ENCODE data around the gene KCTD2.
A peak's percentile ranks its signal among the peaks of the same experiment; 100 is the strongest.

KCTD2 gene

DNA sequence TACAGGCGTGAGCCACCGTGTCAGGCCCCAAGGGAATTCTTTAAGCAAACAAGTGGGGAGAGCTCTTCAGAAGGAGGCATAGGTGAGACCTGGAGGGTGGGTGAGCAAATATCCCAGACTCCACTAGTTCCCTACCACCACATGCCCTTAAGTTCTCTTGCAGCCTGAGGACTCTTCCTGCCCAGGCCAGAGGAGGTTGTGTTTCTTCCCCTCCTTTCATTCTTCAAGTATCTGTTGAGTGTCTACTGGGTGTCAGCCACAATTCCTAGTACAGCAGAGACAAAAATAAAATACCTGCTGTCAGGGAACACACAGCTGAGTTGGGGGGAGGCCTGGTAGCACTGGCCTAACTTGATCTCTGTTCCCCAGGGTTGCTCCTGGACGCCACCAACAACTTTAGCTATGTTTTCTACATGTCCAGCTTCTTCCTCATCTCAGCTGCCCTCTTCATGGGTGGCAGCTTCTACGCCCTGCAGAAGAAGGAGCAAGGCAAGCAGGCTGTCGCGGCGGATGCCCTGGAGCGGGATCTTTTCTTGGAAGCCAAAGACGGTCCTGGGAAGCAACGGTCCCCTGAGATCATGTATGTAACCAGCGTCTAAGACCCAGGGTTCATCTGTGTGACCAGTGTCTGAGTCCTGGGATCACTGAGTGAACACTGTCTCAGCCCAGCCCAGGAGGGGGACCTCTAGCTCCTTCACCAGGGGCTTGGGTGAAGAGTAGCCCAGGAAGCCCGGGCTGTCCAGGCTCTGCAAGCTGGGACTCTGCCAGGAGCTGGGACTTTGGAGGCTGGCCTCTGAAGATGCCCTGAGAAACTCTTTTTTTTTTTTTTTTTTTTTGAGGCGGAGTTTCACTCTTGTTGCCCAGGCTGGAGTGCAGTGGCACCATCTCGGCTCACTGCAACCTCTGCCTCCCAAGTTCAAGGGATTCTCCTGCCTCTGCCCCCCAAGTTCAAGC is 56.9 kb downstream of the KCTD2 start:
- no peak for DNase-seq (ENCODE audit: insufficient read length, low spot score)
- no peak for FAIRE-seq

DNA sequence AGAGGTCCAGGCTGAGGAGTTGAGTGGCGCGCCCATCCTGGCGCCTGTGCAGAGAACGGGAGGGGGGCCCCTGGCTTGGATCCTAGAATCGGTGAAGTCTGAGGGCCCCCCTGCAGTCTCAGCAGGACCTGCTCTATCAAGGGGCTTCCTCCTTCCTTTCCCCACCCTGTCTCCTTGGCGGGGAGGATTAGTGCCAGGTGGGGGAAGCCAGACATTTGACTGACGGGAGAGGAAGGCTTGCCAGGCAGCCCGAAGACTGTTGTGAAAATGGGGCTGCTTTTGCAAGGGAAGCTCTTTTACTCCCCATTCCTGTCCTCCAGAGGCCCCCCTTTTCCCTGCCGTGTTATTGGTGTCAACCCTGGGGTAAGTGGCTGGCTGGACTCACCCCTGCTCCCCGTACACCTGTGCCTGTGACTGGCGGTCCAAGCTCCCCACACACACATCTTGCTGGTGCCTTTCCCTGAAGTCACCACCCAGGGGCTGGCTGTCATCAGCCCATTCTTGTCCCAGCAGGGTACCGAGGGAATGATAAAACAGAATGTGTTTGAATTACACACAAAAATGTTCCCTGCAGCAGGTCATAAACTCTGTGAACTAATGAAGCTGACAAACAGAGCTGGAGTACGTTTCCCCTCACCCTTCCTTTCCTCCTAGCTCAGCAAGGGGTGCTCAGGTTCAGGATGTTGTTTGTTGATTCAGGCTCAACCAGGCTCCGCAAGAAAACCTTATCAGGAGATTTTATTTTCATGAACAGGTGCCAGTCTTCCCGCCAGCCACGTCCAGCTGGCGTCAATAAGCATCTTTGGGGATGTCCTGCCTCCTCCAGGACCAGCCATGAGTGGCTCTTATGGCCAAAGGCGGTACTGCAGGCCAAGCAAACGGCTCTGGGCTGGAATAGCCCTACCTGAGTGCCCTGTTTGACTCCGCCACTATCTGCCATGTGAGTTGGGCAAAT is 58.4 kb downstream of the KCTD2 start:
- TF ChIP-seq, protein P1, sequence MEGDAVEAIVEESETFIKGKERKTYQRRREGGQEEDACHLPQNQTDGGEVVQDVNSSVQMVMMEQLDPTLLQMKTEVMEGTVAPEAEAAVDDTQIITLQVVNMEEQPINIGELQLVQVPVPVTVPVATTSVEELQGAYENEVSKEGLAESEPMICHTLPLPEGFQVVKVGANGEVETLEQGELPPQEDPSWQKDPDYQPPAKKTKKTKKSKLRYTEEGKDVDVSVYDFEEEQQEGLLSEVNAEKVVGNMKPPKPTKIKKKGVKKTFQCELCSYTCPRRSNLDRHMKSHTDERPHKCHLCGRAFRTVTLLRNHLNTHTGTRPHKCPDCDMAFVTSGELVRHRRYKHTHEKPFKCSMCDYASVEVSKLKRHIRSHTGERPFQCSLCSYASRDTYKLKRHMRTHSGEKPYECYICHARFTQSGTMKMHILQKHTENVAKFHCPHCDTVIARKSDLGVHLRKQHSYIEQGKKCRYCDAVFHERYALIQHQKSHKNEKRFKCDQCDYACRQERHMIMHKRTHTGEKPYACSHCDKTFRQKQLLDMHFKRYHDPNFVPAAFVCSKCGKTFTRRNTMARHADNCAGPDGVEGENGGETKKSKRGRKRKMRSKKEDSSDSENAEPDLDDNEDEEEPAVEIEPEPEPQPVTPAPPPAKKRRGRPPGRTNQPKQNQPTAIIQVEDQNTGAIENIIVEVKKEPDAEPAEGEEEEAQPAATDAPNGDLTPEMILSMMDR (IDR thresholded peaks at IDR 0.05; ENCODE audit: insufficient read depth, missing control alignments), result peak; percentile 57
- FAIRE-seq (no peak), DNase-seq (ENCODE audit: insufficient read length, low spot score) (peak; percentile 70)

More for the DNA sequence above, 56.9 kb downstream of the KCTD2 start:
- TF ChIP-seq, protein P1 (IDR thresholded peaks at IDR 0.05; ENCODE audit: insufficient read depth, missing control alignments), result no peak

DNA sequence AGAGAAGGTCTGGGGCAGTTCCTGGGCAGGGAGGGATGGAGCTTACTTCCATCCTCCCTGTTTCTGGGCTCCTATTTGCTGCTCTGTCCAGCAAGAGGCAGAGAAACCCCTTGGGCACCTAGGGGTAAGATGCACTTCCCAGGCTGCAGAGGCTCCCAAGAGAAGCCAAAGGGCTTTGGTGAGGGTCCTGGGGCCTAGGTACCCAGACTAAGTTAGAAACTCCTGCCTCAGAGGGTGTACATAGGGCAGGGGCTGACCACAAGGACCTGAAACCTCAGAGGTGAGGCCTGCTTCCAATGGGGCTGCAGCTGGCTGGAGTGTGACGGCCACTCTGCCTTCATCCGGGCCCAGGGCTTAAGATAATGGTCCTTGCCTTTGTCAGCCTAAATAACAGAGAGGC is 61.2 kb downstream of the KCTD2 start:
- FAIRE-seq, result no peak
- no peak for DNase-seq (ENCODE audit: insufficient read length, low spot score)
- TF ChIP-seq, protein P1 (IDR thresholded peaks at IDR 0.05; ENCODE audit: insufficient read depth, missing control alignments), result no peak

DNA sequence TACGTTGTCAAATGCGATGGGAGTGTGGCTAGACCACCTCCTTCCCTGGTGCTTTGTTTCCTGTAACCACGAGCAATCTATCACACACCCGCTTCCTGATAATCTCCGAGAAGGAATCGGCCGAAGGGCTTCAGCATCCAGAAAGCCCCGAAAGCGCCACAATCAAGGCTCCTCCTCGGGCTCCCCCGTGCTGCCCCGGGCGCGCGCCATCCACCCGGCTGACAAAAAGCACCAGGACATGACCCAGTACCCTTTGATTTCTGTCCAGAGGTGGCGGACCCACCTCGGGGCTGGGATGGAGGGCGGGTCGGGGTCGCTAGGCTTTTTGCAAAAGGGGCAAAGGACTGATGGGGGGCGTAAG is 62.0 kb downstream of the KCTD2 start:
- TF ChIP-seq, protein P1 (IDR thresholded peaks at IDR 0.05; ENCODE audit: insufficient read depth, missing control alignments), result no peak
- no peak for FAIRE-seq
- no peak for DNase-seq (ENCODE audit: insufficient read length, low spot score)

DNA sequence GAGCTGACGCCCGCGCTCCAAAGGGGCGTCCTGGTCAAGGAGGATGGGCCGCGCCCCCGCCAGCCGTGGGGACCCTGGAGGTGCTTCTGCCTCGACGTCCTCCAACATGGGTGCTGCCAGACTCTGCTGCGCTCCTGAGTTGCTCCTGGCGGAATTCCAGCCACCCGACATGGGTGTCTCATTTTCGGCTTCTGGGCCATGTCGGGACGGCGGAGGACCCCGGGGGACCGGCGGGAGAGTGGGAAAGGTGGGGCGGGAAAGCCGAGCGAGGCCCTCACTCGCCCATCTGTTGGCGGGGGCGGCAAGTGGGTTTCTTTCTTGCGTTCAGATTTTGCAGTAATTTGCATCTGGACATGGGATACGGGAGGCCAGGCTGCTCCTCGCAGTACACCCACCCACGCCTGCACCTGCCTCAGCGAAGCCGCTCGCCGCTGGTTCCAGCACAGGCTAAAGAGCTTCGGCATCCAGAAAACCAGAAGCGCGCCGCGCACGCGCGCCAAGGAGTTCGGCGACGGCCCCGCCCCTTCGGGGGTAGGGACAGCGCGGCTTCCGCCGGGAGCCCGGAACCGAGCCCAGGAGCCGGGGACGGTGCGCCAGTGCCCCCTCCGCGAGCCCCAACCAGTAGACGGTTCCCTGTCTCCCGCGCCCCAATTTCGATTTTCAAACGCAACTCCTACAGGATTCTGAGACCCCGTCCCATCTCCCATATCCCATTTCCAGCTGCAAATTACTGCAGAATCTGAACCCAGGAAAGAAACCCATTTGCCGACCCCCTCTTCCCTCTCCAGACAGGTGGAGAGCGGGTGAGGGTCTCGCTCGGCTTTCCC is 62.6 kb downstream of the KCTD2 start, which contains the start of gene ARMC7:
TSS of gene ARMC7 (plus strand) at position 563 of the 827 bp plus-strand sequence. CDS start 320 bp downstream, outside the sequence.
- TF ChIP-seq, protein P1 (IDR thresholded peaks at IDR 0.05; ENCODE audit: insufficient read depth, missing control alignments), result no peak
- DNase-seq (ENCODE audit: insufficient read length, low spot score) (peak; percentile 99), FAIRE-seq (no peak)

DNA sequence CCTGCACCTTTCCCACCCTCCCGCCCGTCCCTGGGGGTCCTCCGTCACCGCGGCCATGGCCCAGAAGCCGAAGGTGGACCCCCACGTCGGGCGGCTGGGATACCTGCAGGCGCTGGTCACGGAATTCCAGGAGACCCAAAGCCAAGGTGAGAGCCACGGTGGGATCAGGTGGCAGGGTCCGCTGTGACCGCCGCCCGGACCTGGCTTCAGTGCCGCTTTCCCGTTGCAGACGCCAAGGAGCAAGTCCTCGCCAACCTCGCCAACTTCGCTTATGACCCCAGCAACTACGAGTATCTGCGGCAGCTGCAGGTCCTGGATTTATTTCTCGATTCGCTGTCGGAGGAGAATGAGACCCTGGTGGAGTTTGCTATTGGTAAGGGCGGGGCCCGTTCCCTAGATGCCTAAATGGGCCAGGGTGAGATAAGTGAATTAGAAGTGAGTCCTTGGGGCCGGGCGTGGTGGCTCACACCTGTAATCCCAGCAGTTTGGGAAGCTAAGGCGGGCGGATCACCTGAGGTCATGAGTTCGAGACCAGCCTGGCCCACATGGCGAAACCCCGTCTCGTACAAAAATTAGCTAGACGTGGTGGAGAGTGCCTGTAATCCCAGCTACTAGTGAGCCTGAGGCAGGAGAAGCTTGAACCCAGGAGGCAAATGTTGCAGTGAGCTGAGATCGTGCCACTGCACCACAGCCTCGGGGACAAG is 63.4 kb downstream of the KCTD2 start:
- TF ChIP-seq, protein P1 (IDR thresholded peaks at IDR 0.05; ENCODE audit: insufficient read depth, missing control alignments), result no peak
- FAIRE-seq, result no peak
- DNase-seq (ENCODE audit: insufficient read length, low spot score), result no peak

Measured in D721Med (cell line).